ENCODE results near the gene KAZALD1.
"Not testable (repeated sequence)": the region's sequence is repeated elsewhere in the genome, so short reads cannot be mapped to it uniquely, and the experiment has no call there.

The KAZALD1 gene

GRCh38 chr10:101030496-101031127, 31.2 kb upstream of the KAZALD1 start:
- DNase-seq (ENCODE audit: extremely low read depth in 1 of 2, low read depth in 1 of 2) = no peak

- DNase-seq (ENCODE audit: extremely low read depth in 1 of 2, low read depth in 1 of 2) = peak; percentile 92 to 96
These were observed 30.5 kb upstream of the KAZALD1 start, which contains the start of the genes PDZD7 and SFXN3 for GRCh38 chr10:101031128-101031795. PDZD7 (minus strand) TSS chr10:101031129; CDS start chr10:101030219, 910 bp downstream. SFXN3 (plus strand) TSS chr10:101031234; CDS start chr10:101034695, 3,461 bp downstream.

- DNase-seq (ENCODE audit: extremely low read depth in 1 of 2, low read depth in 1 of 2) = peak in 1 of 2 donors; percentile 73
These were observed 29.8 kb upstream of the KAZALD1 start for GRCh38 chr10:101031796-101032636.

GRCh38 chr10:101032637-101033224, 29.1 kb upstream of the KAZALD1 start:
- DNase-seq (ENCODE audit: extremely low read depth in 1 of 2, low read depth in 1 of 2) = peak in 1 of 2 donors; percentile 40

- no peak for DNase-seq (ENCODE audit: extremely low read depth in 1 of 2, low read depth in 1 of 2)
These were observed 28.5 kb upstream of the KAZALD1 start for GRCh38 chr10:101033276-101033675.

DNA sequence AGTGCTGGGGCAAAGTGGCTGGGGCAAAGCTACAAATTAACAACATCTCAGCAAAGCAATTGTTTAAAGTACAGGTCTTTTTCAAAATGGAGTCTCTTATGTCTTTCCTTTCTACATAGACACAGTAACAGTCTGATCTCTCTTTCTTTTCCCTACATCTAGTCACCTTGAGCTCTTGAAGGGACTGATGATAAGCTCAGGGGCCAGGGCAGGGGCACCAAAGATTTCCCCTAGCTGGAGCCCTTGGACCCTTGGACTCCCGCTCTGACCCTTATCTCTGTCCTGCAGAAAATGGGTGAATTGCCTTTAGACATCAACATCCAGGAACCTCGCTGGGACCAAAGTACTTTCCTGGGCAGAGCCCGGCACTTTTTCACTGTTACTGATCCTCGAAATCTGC, 27.4 kb upstream of the KAZALD1 start:
- not testable (repeated sequence) for DNase-seq (ENCODE audit: extremely low read depth in 1 of 2, low read depth in 1 of 2)

GRCh38 chr10:101035314-101035713, 26.5 kb upstream of the KAZALD1 start:
- no peak for DNase-seq (ENCODE audit: extremely low read depth in 1 of 2, low read depth in 1 of 2)

- no peak for DNase-seq (ENCODE audit: extremely low read depth in 1 of 2, low read depth in 1 of 2)
These were observed 25.7 kb upstream of the KAZALD1 start for GRCh38 chr10:101035916-101036702.

DNA sequence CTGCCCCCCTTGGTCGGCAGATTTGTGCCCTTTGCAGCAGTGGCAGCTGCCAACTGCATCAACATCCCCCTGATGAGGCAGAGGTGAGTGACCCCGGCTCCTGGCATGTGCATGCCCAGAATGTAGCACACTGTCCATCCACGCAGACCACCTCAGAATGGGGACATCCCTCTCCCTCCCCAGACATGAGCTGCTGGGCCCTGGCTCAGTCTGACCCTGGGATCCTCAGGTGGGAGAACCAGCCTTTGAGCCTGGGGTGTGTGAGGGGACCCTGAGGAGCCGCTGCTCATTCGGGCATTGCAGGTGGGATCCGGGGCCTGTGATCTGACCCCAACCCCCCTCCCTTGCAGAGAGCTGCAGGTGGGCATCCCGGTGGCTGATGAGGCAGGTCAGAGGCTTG, 25.1 kb upstream of the KAZALD1 start:
- no peak for DNase-seq (ENCODE audit: extremely low read depth in 1 of 2, low read depth in 1 of 2)

DNA sequence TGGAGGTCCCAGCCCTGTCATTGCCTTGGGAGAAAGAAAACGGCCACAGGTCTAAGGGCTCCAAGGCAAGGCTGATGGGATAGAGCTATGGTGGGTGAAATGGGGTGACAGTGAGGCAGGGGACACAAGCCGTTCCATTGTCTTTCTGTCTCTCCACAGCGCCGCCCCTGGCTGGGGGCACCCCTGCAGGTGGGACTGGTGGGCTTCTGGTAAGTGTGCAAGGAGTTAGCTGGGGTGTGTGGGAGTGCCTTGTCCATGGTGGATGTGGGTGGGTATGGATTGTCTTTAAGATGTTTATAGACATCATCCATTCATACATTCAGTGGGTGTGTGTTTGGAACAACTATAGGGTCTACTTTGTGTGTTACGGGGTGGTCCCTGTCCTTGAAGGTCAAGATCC, 23.3 kb upstream of the KAZALD1 start:
- DNase-seq (ENCODE audit: extremely low read depth in 1 of 2, low read depth in 1 of 2) = no peak

DNA sequence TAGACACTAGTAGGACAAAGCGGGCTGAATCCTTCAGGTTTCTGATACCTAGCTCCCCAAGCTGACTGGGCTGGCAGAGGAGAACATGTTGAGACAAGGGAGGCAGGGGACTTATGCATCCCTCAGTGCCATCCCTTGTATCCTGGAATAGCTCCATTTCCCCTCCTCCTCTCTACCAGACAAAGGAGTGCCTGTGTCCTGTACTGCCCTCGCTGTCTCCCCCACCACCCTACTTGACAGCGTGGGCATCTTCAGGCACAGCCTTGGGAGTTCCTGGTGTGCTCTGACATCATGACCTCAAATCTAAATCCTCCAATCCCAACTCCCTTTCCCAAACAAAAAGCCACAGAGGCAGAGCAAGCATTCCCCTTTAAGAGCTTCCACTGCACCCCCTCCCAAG, 21.7 kb upstream of the KAZALD1 start:
- no peak for DNase-seq (ENCODE audit: extremely low read depth in 1 of 2, low read depth in 1 of 2)

DNA sequence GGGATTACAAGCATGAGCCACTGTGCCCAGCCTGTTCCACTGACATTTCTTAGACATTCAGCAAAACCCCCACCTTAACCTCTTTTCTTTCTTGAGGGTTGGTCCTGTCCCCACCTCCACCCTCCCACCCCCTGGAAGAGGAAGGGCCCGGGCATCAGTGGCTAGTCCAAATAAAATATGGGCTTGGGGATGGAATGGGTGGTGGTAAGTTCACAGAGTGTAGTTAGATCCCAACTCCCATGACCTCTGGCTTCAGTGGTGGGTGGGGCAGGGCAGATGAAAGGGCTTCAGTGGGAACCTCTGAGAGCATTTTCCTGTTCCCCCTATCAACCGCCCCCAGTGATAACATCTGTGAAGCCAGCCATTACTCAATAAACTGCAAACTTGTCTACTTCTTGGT, 20.9 kb upstream of the KAZALD1 start:
- DNase-seq (ENCODE audit: extremely low read depth in 1 of 2, low read depth in 1 of 2) = no peak

DNA sequence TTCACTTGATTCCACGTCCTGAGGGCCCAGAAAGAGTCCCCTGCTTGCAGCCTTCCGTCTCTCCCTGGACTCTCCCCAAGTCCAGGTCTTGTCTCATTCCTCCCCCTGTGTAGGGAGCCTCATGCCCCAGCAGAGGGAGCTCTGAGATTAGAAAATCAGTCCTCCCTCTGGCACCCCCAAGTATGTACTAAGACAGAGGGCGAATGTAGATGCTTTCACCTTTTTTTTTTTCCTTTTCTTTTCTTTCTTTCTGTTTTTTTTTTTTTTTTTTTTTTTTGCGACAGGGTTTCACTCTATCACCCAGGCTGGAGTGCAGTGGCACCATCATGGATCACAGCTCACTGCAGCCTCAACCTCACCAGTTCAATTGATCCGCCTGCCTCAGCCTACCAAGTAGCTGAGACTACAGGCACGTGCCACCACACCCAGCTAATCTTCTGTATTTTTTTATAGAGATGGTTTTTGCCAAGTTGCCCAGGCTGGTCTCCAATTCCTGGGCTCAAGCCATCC, 20.5 kb upstream of the KAZALD1 start:
- peak in 1 of 2 donors; percentile 54 for DNase-seq (ENCODE audit: extremely low read depth in 1 of 2, low read depth in 1 of 2)

- DNase-seq (ENCODE audit: extremely low read depth in 1 of 2, low read depth in 1 of 2) = no peak
These were observed 19.7 kb upstream of the KAZALD1 start for GRCh38 chr10:101042118-101042517.

DNA sequence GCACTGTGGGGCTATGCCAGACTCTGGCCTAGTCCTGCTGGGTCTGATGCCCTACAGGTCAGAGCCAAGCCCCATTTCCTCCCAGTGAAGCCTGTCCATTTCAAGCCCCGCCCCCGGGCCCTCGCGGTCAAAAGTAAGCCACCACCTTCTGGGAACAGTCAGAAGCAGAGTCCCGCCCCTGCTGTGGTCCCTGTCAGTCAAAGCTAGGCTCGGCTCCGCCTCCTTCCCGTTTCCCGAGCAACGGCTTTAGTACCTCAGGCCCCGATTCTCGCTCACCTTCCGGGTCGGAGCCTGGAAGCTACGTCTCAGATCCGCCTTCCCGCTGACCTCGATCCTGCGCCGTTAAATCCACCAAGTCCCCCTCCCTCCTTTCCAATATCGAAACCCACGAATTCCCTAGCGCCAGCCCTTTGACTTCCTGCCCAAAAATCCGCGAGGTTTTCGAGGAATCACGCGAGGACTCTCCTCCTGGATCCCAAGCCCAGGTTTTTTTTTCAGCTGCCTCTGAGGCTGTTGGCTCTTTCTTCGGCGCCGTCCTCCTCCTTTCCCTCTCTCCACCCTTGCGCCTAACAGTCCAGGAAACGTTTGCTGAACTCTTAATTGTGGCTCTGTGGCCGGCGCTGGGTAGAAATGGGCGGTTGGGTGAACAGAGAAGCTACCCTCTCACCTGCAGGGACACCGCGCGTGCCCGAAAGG, 19.0 kb upstream of the KAZALD1 start:
- peak in 1 of 2 donors; percentile 71 for DNase-seq (ENCODE audit: extremely low read depth in 1 of 2, low read depth in 1 of 2)

GRCh38 chr10:101043363-101043707, 18.5 kb upstream of the KAZALD1 start:
- DNase-seq (ENCODE audit: extremely low read depth in 1 of 2, low read depth in 1 of 2) = no peak

DNA sequence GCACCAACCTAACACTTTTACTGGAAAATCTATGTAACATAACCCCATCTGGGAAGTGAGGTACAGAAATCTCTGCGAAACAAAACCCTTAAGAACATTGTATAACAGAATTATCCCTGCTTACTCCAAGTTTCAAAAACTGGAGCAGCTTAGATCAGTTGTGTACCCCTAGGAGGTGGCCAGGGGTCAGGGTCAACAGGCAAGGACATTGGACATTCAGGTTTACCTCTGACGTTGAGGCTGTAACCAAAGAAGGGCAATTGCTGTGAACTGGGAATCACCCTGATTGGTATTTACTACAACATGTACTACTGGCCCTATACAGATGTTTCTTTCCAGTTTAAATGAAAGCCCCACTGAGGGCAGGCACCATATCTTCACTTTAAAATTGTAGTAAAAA, 17.7 kb upstream of the KAZALD1 start:
- DNase-seq (ENCODE audit: extremely low read depth in 1 of 2, low read depth in 1 of 2) = no peak

DNA sequence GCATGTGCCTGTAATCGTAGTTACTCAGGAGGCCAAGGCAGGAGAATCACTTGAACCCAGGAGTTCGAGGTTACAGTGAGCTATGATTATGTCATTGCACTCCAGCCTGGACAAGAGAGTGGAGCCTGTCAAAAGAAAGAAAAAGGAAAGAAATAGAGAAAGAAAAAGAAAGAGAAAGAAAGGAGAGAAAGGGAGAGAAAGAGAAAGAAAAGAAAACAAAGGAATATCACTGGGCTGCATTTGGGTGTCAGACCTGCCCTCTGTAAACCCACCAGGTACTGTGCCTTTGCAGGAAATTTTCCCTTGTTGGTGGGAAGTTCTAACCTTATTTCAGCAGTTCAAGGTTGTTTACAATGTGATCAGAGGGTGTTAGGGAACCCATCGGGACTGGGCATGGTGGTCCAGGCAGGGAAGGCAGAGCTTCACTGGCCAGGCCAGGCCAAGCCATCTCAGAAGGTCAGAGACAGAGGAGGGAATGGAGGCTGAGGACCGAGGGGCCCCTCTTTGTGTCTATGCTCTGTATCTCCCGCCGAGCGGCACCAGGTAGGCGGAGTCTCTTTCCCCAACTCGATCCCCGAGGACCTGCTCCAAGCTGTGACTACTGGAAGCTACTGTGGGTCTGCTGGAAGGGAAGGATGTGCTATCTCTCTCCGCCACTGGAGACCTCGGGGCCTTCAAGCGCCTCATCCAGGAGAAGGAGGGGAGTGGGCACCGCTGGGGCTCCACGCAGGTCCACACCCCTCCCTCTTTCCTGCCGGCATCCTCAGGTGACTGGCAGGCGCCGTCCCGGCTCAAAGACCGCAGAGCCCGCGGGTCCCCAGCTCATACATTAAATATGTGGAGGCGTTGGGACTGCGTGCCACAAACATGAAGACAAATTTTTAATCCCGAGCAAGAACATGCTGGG, 15.2 kb upstream of the KAZALD1 start:
- no peak for DNase-seq (ENCODE audit: extremely low read depth in 1 of 2, low read depth in 1 of 2)

- no peak for DNase-seq (ENCODE audit: extremely low read depth in 1 of 2, low read depth in 1 of 2)
These were observed 14.5 kb upstream of the KAZALD1 start for GRCh38 chr10:101047268-101047667.
